HepG2 (cell line): Measurements from ENCODE around the gene S1PR5. TPM values are rescaled to one million over a fixed set of nuclear protein-coding genes. Genes with fewer than 3 reads are reported as not detected.
A peak's percentile ranks its signal among the peaks of the same experiment; 100 is the strongest.

ENCODE experiments used
- ATAC-seq: fragments of 200-7000 bp; cut with Tn5 transposase; 3 replicates; pipeline ENCODE4 v1.9.1; 2020; ENCODE audit warnings: mild to moderate bottlenecking, moderate library complexity
- BruUV-seq: library from RNA; stranded (reverse); fragments of 400-500 nt; replicated peaks from 2 replicates; lab custom pipeline; 2021; lab: Mats Ljungman, UMichigan
- CTCF ChIA-PET: fragments of 300-600 bp; formaldehyde crosslinking; extraction: SDS; loops from one replicate; lab custom pipeline; 2021; ENCODE audit warnings: low total read pairs, inconsistent platforms, low intra/inter-chr PET ratio; lab: Yijun Ruan, JAX
- POLR2A ChIA-PET: fragments of 350-600 bp; sonication (Branson Sonifier 250); formaldehyde crosslinking; loops from one replicate; lab custom pipeline; 2020; ENCODE audit warnings: antibody characterized with exemption, inconsistent platforms; lab: Yijun Ruan, JAX
- DNase-seq: peaks from one replicate; pipeline ENCODE4 v3.0.0-alpha.2; 2015; ENCODE audit warnings: low spot score
- FAIRE-seq: peaks from 3 replicates; lab custom pipeline; 2011; peaks lifted over from hg19 to GRCh38; lab: Jason Lieb, UNC
- H2AFZ ChIP-seq: one replicate; pipeline ENCODE4 v1.6.1; 2011; ENCODE audit warnings: low read length, inconsistent platforms
- H3K27ac ChIP-seq: fragments of 300-600 bp; 3 replicates; pipeline ENCODE4 v1.8.0; 2011; ENCODE audit warnings: mixed run types, mild to moderate bottlenecking, mixed read lengths, low read length, inconsistent platforms; ENCODE audit not compliant: insufficient read depth; ENCODE audit errors: extremely low read length
- H3K27me3 ChIP-seq, 2 experiments: fragments of 200-600 bp in 1 of 2; 2 replicates in 1 of 2; 3 replicates in 1 of 2; pipeline versions ENCODE4 v1.6.0 to v1.8.0; 2011; ENCODE audit warnings: low read length in 2 of 2, mild to moderate bottlenecking in 2 of 2, moderate library complexity in 2 of 2, inconsistent platforms in 1 of 2; ENCODE audit not compliant: insufficient read depth in 2 of 2, control insufficient read depth in 1 of 2
- H3K36me3 ChIP-seq, 2 experiments: fragments of 200-600 bp in 1 of 2; replicated peaks in 1 of 2; 2 replicates in 1 of 2; 3 replicates in 1 of 2; pipeline versions ENCODE4 v1.5.1 to v1.8.0; 2011; ENCODE audit warnings: low read length in 2 of 2, inconsistent platforms in 1 of 2; ENCODE audit not compliant: insufficient read depth in 2 of 2, control insufficient read depth in 1 of 2
- H3K4me1 ChIP-seq: 2 replicates; pipeline ENCODE4 v1.5.1; 2012; ENCODE audit warnings: low read length, inconsistent platforms; ENCODE audit not compliant: insufficient read depth
- H3K4me2 ChIP-seq: 2 replicates; pipeline ENCODE4 v1.6.0; 2011; ENCODE audit warnings: low read depth, low read length, inconsistent platforms
- H3K4me3 ChIP-seq, 3 experiments: fragments of 200-600 bp in 1 of 3; sonication (generic), shearing (Covaris generic) in 1 of 3; replicated peaks in 1 of 3; 2 replicates each; pipeline ENCODE4 v1.5.1; 2011 to 2016; ENCODE audit warnings: low read length in 3 of 3, inconsistent platforms in 2 of 3, low read depth in 2 of 3, mild to moderate bottlenecking in 2 of 3, control low read depth in 1 of 3, mixed read lengths in 1 of 3; ENCODE audit not compliant: insufficient read depth in 1 of 3
- H3K79me2 ChIP-seq: one replicate; pipeline ENCODE4 v1.6.1; 2011; ENCODE audit warnings: low read length, inconsistent platforms; ENCODE audit not compliant: insufficient read depth
- H3K9ac ChIP-seq: 2 replicates; pipeline ENCODE4 v1.6.0; 2011; ENCODE audit warnings: mild to moderate bottlenecking, low read depth, low read length, inconsistent platforms; ENCODE audit not compliant: insufficient read depth
- H3K9me3 ChIP-seq: 2 replicates; pipeline ENCODE4 v1.5.1; 2012; ENCODE audit warnings: mild to moderate bottlenecking, low read length
- H4K20me1 ChIP-seq: 2 replicates; pipeline ENCODE4 v1.6.0; 2011; ENCODE audit warnings: inconsistent platforms, mild to moderate bottlenecking, low read length, moderate library complexity; ENCODE audit not compliant: insufficient read depth
- CCAR2 ChIP-seq: fragments of 200-400 bp; formaldehyde crosslinking; optimal IDR thresholded peaks from 2 replicates; pipeline ENCODE3; 2018; ENCODE audit warnings: low read depth, mild to moderate bottlenecking, low read length, moderate library complexity
- HNF4G ChIP-seq, 2 experiments: sonication (generic) in 1 of 2; formaldehyde crosslinking in 1 of 2; IDR thresholded peaks; 2 replicates each; pipeline versions ENCODE4 v1.4.0 to v1.6.1; 2011 to 2020; ENCODE audit warnings: borderline replicate concordance in 2 of 2, low read depth in 2 of 2, mild to moderate bottlenecking in 2 of 2, low read length in 1 of 2, missing genetic modification reagents in 1 of 2, moderate library complexity in 1 of 2
- HNRNPH1 ChIP-seq: fragments of 200-400 bp; formaldehyde crosslinking; optimal IDR thresholded peaks from 2 replicates; pipeline ENCODE3; 2017; ENCODE audit warnings: mild to moderate bottlenecking, low read depth, low read length
- HOXA7 ChIP-seq: sonication (generic); formaldehyde crosslinking; IDR thresholded peaks from 2 replicates; pipeline ENCODE4 v1.8.1; 2022; ENCODE audit warnings: mild to moderate bottlenecking, missing genetic modification reagents, moderate library complexity
- MAX ChIP-seq: IDR thresholded peaks from 2 replicates; pipeline ENCODE4 v1.6.1; 2012; ENCODE audit warnings: inconsistent platforms
- PAWR ChIP-seq: sonication (generic); formaldehyde crosslinking; IDR thresholded peaks from 2 replicates; pipeline ENCODE4 v1.4.0; 2020; ENCODE audit warnings: missing genetic modification reagents, mild to moderate bottlenecking, borderline replicate concordance
- RBFOX2 ChIP-seq: fragments of 200-400 bp; formaldehyde crosslinking; IDR thresholded peaks from 2 replicates; pipeline ENCODE4 v1.6.1; 2017; ENCODE audit warnings: low read depth, mild to moderate bottlenecking, low read length
- RBM22 ChIP-seq: fragments of 200-400 bp; formaldehyde crosslinking; optimal IDR thresholded peaks from 2 replicates; pipeline ENCODE3; 2017; ENCODE audit warnings: mild to moderate bottlenecking, low read length, moderate library complexity
- REPIN1 ChIP-seq: sonication (generic); formaldehyde crosslinking; IDR thresholded peaks from 2 replicates; pipeline ENCODE4 v1.8.0; 2022; ENCODE audit warnings: missing genetic modification reagents, low read depth, mild to moderate bottlenecking, borderline replicate concordance
- RFX1 ChIP-seq: fragments of 450-650 bp; IDR thresholded peaks from 2 replicates; pipeline ENCODE4 v1.6.1; 2017
- SP5 ChIP-seq: IDR thresholded peaks from 2 replicates; pipeline ENCODE4 v1.6.1; 2016; ENCODE audit warnings: low read depth, borderline replicate concordance
- SYNCRIP ChIP-seq: fragments of 200-400 bp; formaldehyde crosslinking; IDR thresholded peaks from 2 replicates; pipeline ENCODE4 v1.6.1; 2018; ENCODE audit warnings: mild to moderate bottlenecking, low read depth, low read length; ENCODE audit not compliant: insufficient read depth
- ZFP91 ChIP-seq: sonication (generic); formaldehyde crosslinking; IDR thresholded peaks from 2 replicates; pipeline ENCODE4 v1.9.0; 2022; ENCODE audit warnings: missing genetic modification reagents, mild to moderate bottlenecking, borderline replicate concordance
- ZNF749 ChIP-seq: sonication (generic); formaldehyde crosslinking; IDR thresholded peaks from 2 replicates; pipeline ENCODE4 v1.8.0; 2022; ENCODE audit warnings: mild to moderate bottlenecking, missing genetic modification reagents, moderate library complexity, borderline replicate concordance
- ZNF780A ChIP-seq: sonication (generic); formaldehyde crosslinking; IDR thresholded peaks from 2 replicates; pipeline ENCODE4 v1.8.0; 2022; ENCODE audit warnings: mild to moderate bottlenecking, missing genetic modification reagents, moderate library complexity
- ZSCAN22 ChIP-seq: sonication (generic); formaldehyde crosslinking; IDR thresholded peaks from 2 replicates; pipeline ENCODE4 v1.4.0; 2020; ENCODE audit warnings: mild to moderate bottlenecking, missing genetic modification reagents
- WGBS: methylation state at CpG from one replicate; pipeline ENCODE4 v1.1.6; 2017; ENCODE audit warnings: low lambda C conversion rate; 5-methylcytosine and 5-hydroxymethylcytosine counted together
- in situ Hi-C: cut with HindIII; loops from 2 replicates; pipeline ENCODE4 v1.10.0; 2017; ENCODE audit warnings: low pct_unique_long_range_greater_than_20kb; ENCODE audit not compliant: extremely low pct_ligation_motif_present
- intact Hi-C: fragments of 100-400 bp; cut with micrococcal nuclease; formaldehyde crosslinking; loops from one replicate; pipeline ENCODE4 v1.10.0; 2022; ENCODE audit not compliant: unreplicated experiment
- polyA plus RNA-seq, 8 experiments: library from polyadenylated mRNA; depleted of rRNA in 3 of 8; stranded (reverse) in 7 of 8; unstranded in 1 of 8; fragments of >200 nt; fragmentation: Illumina TruSeq in 4 of 8; extraction: Trizol in 4 of 8; gene quantifications; 2 replicates each; pipeline versions ENCODE4 v1.2.1 to v1.2.3, GENCODE V29; 2011 to 2016; ENCODE audit warnings: low read depth in 4 of 8, missing spikeins in 1 of 8, mixed read lengths in 1 of 8; ENCODE audit not compliant: insufficient read depth in 1 of 8
- total RNA-seq, 5 experiments: library from RNA; depleted of rRNA; stranded (reverse); fragments of >200 nt; fragmentation: Illumina TruSeq; extraction: Trizol; gene quantifications; 2 replicates each; pipeline ENCODE4 v1.2.3, GENCODE V29; 2016; ENCODE audit warnings: low read depth in 1 of 5

S1PR5 gene
- total and polyA plus RNA-seq, 2 of the 13 experiments (the other 11 are each of a cell fraction or from before 2014, with no cell fraction given), result 0.04 TPM; not detected in 1

DNA sequence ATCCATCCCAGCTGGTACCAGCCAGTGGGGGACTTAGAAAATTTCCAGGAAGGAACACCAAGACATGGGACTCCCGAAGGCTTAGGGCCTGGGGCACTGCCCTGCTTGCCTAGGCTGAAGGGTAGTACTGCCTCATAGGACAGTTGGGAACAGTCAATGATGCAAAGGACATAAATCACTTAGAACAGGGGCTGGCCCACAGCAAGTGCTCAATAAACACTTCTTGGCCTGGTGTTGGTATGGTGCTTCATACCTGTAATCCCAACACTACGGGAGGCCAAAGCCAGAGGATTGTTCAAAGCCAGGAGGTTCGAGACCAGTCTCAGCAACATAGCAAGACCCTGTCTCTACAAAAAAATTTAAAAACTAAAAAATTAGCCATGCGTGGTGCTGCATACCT, 19.9 kb downstream of the S1PR5 start:
- TF ChIP-seq SP5 (CRISPR knock-in tag) (no peak), RBM22 (peak; percentile 80)
- no peak for ATAC-seq
- Histone ChIP-seq H3K27me3 (no peaks in the 10 kb centered on the region), H4K20me1 (no peaks in the 10 kb centered on the region), H3K4me1 (peaks cover 35% of the 10 kb centered on the region), H3K4me3 (no peak overlapping the region), H3K9ac (no peak overlapping the region), H3K27ac (no peak overlapping the region), H3K4me2 (no peak overlapping the region), H3K79me2 (peaks cover 47% of the 10 kb centered on the region), H2AFZ (no peak overlapping the region), H3K9me3 (no peaks in the 10 kb centered on the region), H3K36me3 (peaks cover 17 to 46% of the 10 kb centered on the region in 2 experiments)
- intact Hi-C loops (no loop called here), in situ Hi-C loops (no loop called here)
- POLR2A ChIA-PET, result no interaction called here
- no TSS peak for BruUV-seq
- no peak for DNase-seq
- no peak for FAIRE-seq
- WGBS, result 96% methylated on average over 4 of the region's 4 CpGs
- CTCF ChIA-PET, result no interaction called here

DNA sequence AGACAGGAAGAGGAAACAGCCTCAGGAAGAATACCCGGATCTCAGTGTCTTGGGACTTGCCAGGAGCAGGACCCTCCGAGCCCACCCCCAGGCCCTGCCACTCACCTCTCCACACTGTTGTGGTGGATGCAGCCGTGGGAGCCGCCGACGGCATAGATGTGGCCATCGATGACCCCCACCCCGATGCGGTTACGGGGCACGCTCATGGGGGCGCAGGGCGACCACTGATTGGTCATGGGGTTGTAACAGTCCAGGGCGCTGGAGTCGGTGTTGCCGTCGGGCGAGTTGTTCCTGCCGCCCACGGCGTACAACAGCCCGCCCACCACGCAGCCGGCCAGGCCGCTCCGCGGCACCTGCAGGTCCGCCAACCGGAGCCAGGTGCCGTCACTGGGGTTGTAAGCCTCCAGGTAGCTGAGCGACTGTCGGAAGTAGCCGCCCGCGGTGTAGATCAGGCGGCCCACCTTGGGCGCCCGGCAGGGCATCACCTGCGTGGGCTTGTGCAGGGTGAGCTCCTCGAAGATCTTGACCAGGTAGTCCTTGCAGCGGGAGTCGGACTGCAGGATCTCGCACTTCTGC, 25.7 kb downstream of the S1PR5 start:
- Histone ChIP-seq H3K9ac (no peak overlapping the region), H2AFZ (no peak overlapping the region), H3K27me3 (no peaks in the 10 kb centered on the region), H4K20me1 (no peaks in the 10 kb centered on the region), H3K36me3 (peaks cover 23 to 52% of the 10 kb centered on the region in 2 experiments), H3K79me2 (peaks cover 9% of the 10 kb centered on the region), H3K9me3 (no peaks in the 10 kb centered on the region), H3K27ac (no peak overlapping the region), H3K4me1 (peaks cover 9% of the 10 kb centered on the region), H3K4me2 (no peak overlapping the region), H3K4me3 (no peak overlapping the region)
- intact Hi-C loops, result no loop called here
- no peak for FAIRE-seq
- CTCF ChIA-PET, result no interaction called here
- TSS peak; percentile 36 for BruUV-seq
- POLR2A ChIA-PET, result no interaction called here
- WGBS, result 88% methylated on average over 5 of the region's 43 CpGs
- in situ Hi-C loops, result no loop called here
- DNase-seq, result no peak
- ATAC-seq, result no peak
- TF ChIP-seq ZNF749 (CRISPR knock-in tag) (no peak), SYNCRIP (no peak), HOXA7 (CRISPR knock-in tag) (no peak), RFX1 (no peak), ZSCAN22 (CRISPR knock-in tag) (no peak), HNF4G (IDR thresholded peaks at IDR 0.05; ENCODE audit: borderline replicate concordance, low read depth, low read length) (no peak), HNF4G (CRISPR knock-in tag; IDR thresholded peaks at IDR 0.05; ENCODE audit: borderline replicate concordance, low read depth) (no peak), PAWR (no peak), REPIN1 (no peak), CCAR2 (no peak), RBFOX2 (peak; percentile 70; the same call in 1 of the 2 replicates), ZNF780A (CRISPR knock-in tag) (no peak), HNRNPH1 (no peak), ZFP91 (CRISPR knock-in tag) (peak; percentile 5; the same call in 1 of the 2 replicates), MAX (no peak)
